SK-N-SH treated with all-trans-retinoic acid at 6 μM for 48 hours (cell line): ENCODE data around the gene TMEM207.

Source experiments
- CSDC2 ChIP-seq: fragments of 250-450 bp; sonication (Bioruptor Pico); IDR thresholded peaks from 2 replicates; pipeline ENCODE4 v1.5.0; 2020; ENCODE audit warnings: mild to moderate bottlenecking, moderate library complexity
- GLIS3 ChIP-seq: fragments of 250-450 bp; sonication (Bioruptor Pico); IDR thresholded peaks from 2 replicates; pipeline ENCODE4 v1.5.0; 2020; ENCODE audit warnings: mild to moderate bottlenecking, moderate library complexity
- ISL1 ChIP-seq: fragments of 250-450 bp; sonication (Bioruptor Pico); IDR thresholded peaks from 2 replicates; pipeline ENCODE4 v2.1.2; 2022; ENCODE audit warnings: mild to moderate bottlenecking, moderate library complexity
- PPARA ChIP-seq: fragments of 250-450 bp; sonication (Bioruptor Pico); IDR thresholded peaks from 2 replicates; pipeline ENCODE4 v1.5.0; 2020; ENCODE audit warnings: mild to moderate bottlenecking, borderline replicate concordance
- RARB ChIP-seq: fragments of 250-450 bp; sonication (Bioruptor Pico); IDR thresholded peaks from 2 replicates; pipeline ENCODE4 v1.8.0; 2021; ENCODE audit warnings: mild to moderate bottlenecking, moderate library complexity
- TCF4 ChIP-seq: fragments of 250-450 bp; sonication (Bioruptor Pico); IDR thresholded peaks from 2 replicates; pipeline ENCODE4 v1.8.0; 2021; ENCODE audit warnings: mild to moderate bottlenecking, moderate library complexity, borderline replicate concordance
- TOX ChIP-seq: fragments of 250-450 bp; sonication (Bioruptor Pico); IDR thresholded peaks from 2 replicates; pipeline ENCODE4 v1.8.0; 2021; ENCODE audit warnings: mild to moderate bottlenecking, moderate library complexity, borderline replicate concordance
- ZC3H10 ChIP-seq: fragments of 250-450 bp; sonication (Bioruptor Pico); IDR thresholded peaks from 2 replicates; pipeline ENCODE4 v1.5.1; 2021; ENCODE audit warnings: mild to moderate bottlenecking, moderate library complexity
- ZFP3 ChIP-seq: fragments of 250-450 bp; sonication (Bioruptor Pico); IDR thresholded peaks from 2 replicates; pipeline ENCODE4 v1.5.0; 2020; ENCODE audit warnings: mild to moderate bottlenecking, moderate library complexity
- ZFP30 ChIP-seq: fragments of 450-650 bp; formaldehyde crosslinking; IDR thresholded peaks from 2 replicates; pipeline ENCODE4 v1.5.0; 2022; ENCODE audit warnings: mild to moderate bottlenecking, moderate library complexity
- ZNF70 ChIP-seq: fragments of 450-650 bp; formaldehyde crosslinking; IDR thresholded peaks from 2 replicates; pipeline ENCODE4 v1.5.0; 2020; ENCODE audit warnings: mild to moderate bottlenecking, moderate library complexity
- ZNF8 ChIP-seq: fragments of 450-650 bp; formaldehyde crosslinking; IDR thresholded peaks from 2 replicates; pipeline ENCODE4 v1.5.0; 2020; ENCODE audit warnings: mild to moderate bottlenecking, moderate library complexity
- TF ChIP-seq, protein P1 (sequence below): fragments of 250-450 bp; sonication (Bioruptor Pico); IDR thresholded peaks from 2 replicates; pipeline ENCODE4 v1.8.0; 2021; ENCODE audit warnings: low read depth, mild to moderate bottlenecking, moderate library complexity, borderline replicate concordance
- TF ChIP-seq, protein P2 (sequence below): fragments of 250-450 bp; sonication (Bioruptor Pico); IDR thresholded peaks from 2 replicates; pipeline ENCODE4 v1.8.0; 2020; ENCODE audit warnings: mild to moderate bottlenecking, moderate library complexity, borderline replicate concordance

DNA sequence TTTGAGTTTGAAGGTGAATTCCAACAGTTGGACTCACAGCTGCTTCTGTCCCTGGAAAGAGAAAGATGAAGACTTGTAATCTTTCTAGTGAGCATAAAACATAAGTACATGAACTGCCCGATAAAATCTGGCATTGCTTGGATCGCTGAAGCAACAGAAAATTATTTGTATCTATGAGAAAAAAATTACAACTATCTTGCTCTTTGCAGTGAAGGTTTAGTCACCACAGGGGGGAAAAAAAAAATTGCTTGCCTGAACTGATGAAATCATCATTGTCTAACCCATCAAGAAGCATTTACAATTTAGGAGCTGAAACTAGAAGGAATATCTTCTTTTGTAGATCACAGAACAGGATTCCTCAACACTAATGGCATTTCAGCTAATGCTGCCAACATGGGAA, 20.0 kb downstream of the TMEM207 start:
- TF ChIP-seq PPARA (CRISPR knock-in tag), result no peak
- no peak for TF ChIP-seq TOX (CRISPR knock-in tag)
- no peak for TF ChIP-seq ZNF70 (CRISPR knock-in tag)
- TF ChIP-seq GLIS3 (CRISPR knock-in tag), result no peak
- TF ChIP-seq, protein P1, sequence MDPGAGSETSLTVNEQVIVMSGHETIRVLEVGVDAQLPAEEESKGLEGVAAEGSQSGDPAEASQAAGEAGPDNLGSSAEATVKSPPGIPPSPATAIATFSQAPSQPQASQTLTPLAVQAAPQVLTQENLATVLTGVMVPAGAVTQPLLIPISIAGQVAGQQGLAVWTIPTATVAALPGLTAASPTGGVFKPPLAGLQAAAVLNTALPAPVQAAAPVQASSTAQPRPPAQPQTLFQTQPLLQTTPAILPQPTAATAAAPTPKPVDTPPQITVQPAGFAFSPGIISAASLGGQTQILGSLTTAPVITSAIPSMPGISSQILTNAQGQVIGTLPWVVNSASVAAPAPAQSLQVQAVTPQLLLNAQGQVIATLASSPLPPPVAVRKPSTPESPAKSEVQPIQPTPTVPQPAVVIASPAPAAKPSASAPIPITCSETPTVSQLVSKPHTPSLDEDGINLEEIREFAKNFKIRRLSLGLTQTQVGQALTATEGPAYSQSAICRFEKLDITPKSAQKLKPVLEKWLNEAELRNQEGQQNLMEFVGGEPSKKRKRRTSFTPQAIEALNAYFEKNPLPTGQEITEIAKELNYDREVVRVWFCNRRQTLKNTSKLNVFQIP (CRISPR knock-in tag), result no peak
- no peak for TF ChIP-seq CSDC2
- TF ChIP-seq ZC3H10 (CRISPR knock-in tag), result no peak
- TF ChIP-seq RARB (CRISPR knock-in tag), result no peak
- no peak for TF ChIP-seq ISL1 (CRISPR knock-in tag)
- no peak for TF ChIP-seq TCF4 (CRISPR knock-in tag)
- TF ChIP-seq, protein P2, sequence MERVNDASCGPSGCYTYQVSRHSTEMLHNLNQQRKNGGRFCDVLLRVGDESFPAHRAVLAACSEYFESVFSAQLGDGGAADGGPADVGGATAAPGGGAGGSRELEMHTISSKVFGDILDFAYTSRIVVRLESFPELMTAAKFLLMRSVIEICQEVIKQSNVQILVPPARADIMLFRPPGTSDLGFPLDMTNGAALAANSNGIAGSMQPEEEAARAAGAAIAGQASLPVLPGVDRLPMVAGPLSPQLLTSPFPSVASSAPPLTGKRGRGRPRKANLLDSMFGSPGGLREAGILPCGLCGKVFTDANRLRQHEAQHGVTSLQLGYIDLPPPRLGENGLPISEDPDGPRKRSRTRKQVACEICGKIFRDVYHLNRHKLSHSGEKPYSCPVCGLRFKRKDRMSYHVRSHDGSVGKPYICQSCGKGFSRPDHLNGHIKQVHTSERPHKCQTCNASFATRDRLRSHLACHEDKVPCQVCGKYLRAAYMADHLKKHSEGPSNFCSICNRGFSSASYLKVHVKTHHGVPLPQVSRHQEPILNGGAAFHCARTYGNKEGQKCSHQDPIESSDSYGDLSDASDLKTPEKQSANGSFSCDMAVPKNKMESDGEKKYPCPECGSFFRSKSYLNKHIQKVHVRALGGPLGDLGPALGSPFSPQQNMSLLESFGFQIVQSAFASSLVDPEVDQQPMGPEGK (CRISPR knock-in tag), result no peak
- no peak for TF ChIP-seq ZFP30
- TF ChIP-seq ZNF8 (CRISPR knock-in tag), result no peak
- no peak for TF ChIP-seq ZFP3
